Measurements from ENCODE around the gene MYRIP.

MYRIP gene

DNA sequence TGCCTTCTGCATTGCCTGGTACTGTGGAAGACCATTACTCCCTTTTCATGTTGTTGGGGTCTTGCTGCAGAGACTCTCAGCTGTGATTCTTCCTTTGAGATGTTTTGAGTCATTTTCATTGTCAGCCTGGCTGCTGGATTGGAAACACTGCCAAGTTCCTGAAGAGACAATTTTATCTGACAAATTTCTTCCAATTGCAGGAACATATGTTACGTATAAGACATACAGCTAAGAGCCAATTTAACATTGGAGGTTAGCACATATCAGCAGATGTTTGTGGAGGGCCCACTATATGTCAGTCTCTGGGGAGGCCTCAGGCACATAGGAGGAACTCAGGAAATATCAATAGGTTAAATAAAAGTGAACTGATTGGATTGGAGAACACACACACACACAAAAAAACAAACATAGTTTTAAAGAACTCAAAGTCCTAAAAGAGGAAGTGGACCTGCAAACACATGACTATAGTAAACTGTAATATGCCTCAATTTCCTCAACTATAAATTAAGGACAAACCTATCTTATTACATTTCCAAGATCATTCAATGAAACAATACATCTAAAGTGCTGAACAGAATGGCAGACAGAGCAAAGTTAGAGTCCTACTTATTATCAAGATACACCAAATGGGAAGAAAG lies 172.3 kb downstream of the MYRIP start:
- Histone ChIP-seq H3K36me3 (ENCODE audit: insufficient read depth, low read length) (no peaks in the 10 kb centered on the region), H3K9me3 (ENCODE audit: low read length) (no peaks in the 10 kb centered on the region), H3K9me2 (ENCODE audit: low read depth, low read length) (no peaks in the 10 kb centered on the region), H3K4me3 (ENCODE audit: low read depth, low read length, poor library complexity, severe bottlenecking) (no peak overlapping the region), H3K27ac (ENCODE audit: low read depth, low read length, poor library complexity, severe bottlenecking) (no peak overlapping the region), H4K20me1 (ENCODE audit: insufficient read depth, low read length) (no peaks in the 10 kb centered on the region), H3K27me3 (ENCODE audit: insufficient read depth, low read length) (no peaks in the 10 kb centered on the region), H3F3A (ENCODE audit: insufficient read depth, low read length) (no peaks in the 10 kb centered on the region), H3K4me1 (ENCODE audit: insufficient read depth, low read length, severe bottlenecking) (no peaks in the 10 kb centered on the region), H2AFZ (ENCODE audit: low read length) (no peak overlapping the region), H3K79me2 (ENCODE audit: insufficient read depth, low read length) (no peaks in the 10 kb centered on the region), H3K4me2 (ENCODE audit: low read length) (no peak overlapping the region), H3K9ac (ENCODE audit: low read length) (no peak overlapping the region)
- TF ChIP-seq, protein P1, sequence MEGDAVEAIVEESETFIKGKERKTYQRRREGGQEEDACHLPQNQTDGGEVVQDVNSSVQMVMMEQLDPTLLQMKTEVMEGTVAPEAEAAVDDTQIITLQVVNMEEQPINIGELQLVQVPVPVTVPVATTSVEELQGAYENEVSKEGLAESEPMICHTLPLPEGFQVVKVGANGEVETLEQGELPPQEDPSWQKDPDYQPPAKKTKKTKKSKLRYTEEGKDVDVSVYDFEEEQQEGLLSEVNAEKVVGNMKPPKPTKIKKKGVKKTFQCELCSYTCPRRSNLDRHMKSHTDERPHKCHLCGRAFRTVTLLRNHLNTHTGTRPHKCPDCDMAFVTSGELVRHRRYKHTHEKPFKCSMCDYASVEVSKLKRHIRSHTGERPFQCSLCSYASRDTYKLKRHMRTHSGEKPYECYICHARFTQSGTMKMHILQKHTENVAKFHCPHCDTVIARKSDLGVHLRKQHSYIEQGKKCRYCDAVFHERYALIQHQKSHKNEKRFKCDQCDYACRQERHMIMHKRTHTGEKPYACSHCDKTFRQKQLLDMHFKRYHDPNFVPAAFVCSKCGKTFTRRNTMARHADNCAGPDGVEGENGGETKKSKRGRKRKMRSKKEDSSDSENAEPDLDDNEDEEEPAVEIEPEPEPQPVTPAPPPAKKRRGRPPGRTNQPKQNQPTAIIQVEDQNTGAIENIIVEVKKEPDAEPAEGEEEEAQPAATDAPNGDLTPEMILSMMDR (IDR thresholded peaks at IDR 0.05; ENCODE audit: low read length): no peak

GRCh38 chr3:39982665-39983357 lies 173.4 kb downstream of the MYRIP start:
- Histone ChIP-seq H3K9ac (ENCODE audit: low read length) (no peak overlapping the region), H2AFZ (ENCODE audit: low read length) (no peak overlapping the region), H4K20me1 (ENCODE audit: insufficient read depth, low read length) (no peaks in the 10 kb centered on the region), H3K36me3 (ENCODE audit: insufficient read depth, low read length) (no peaks in the 10 kb centered on the region), H3K27ac (ENCODE audit: low read depth, low read length, poor library complexity, severe bottlenecking) (no peak overlapping the region), H3K4me1 (ENCODE audit: insufficient read depth, low read length, severe bottlenecking) (no peaks in the 10 kb centered on the region), H3K9me2 (ENCODE audit: low read depth, low read length) (no peaks in the 10 kb centered on the region), H3K4me3 (ENCODE audit: low read depth, low read length, poor library complexity, severe bottlenecking) (no peak overlapping the region), H3F3A (ENCODE audit: insufficient read depth, low read length) (no peaks in the 10 kb centered on the region), H3K9me3 (ENCODE audit: low read length) (no peaks in the 10 kb centered on the region), H3K27me3 (ENCODE audit: insufficient read depth, low read length) (no peaks in the 10 kb centered on the region), H3K79me2 (ENCODE audit: insufficient read depth, low read length) (no peaks in the 10 kb centered on the region), H3K4me2 (ENCODE audit: low read length) (no peak overlapping the region)
- TF ChIP-seq, protein P1 (IDR thresholded peaks at IDR 0.05; ENCODE audit: low read length): no peak
- TF ChIP-seq EZH2 (IDR thresholded peaks at IDR 0.05; ENCODE audit: borderline replicate concordance, low read length): no peak

DNA sequence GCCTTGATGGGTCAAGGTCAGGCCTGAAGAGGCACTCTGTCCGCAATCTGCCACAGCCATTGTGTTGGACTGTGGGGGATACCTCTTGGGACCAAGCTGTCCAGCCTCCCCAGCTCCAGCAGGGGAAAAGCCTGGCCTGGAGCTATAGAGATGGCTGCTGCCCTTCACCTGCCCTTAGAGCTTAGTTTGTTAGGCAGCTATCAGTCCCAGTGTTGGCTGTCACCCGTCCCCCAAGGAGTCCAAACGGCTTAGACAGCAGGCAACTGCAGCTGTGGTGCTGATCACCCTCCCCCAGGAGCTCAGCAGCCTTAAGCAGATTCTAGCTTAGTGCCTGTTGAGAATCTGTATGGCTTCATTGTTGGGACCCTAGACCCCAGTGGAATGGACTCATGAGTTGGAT lies 180.3 kb downstream of the MYRIP start:
- no peaks in the 10 kb centered on the region for H3K79me2 ChIP-seq (ENCODE audit: insufficient read depth, low read length)
- H3F3A ChIP-seq (ENCODE audit: insufficient read depth, low read length): no peaks in the 10 kb centered on the region
- no peak overlapping the region for H2AFZ ChIP-seq (ENCODE audit: low read length)
- no peak overlapping the region for H3K4me3 ChIP-seq (ENCODE audit: low read depth, low read length, poor library complexity, severe bottlenecking)
- no peaks in the 10 kb centered on the region for H3K27me3 ChIP-seq (ENCODE audit: insufficient read depth, low read length)
- H3K27ac ChIP-seq (ENCODE audit: low read depth, low read length, poor library complexity, severe bottlenecking): no peak overlapping the region
- TF ChIP-seq, protein P1 (IDR thresholded peaks at IDR 0.05; ENCODE audit: low read length): no peak
- TF ChIP-seq EZH2 (IDR thresholded peaks at IDR 0.05; ENCODE audit: borderline replicate concordance, low read length): no peak
- no peak overlapping the region for H3K4me2 ChIP-seq (ENCODE audit: low read length)
- H3K4me1 ChIP-seq (ENCODE audit: insufficient read depth, low read length, severe bottlenecking): no peaks in the 10 kb centered on the region
- H3K9ac ChIP-seq (ENCODE audit: low read length): no peak overlapping the region
- H3K9me3 ChIP-seq (ENCODE audit: low read length): no peaks in the 10 kb centered on the region
- H3K9me2 ChIP-seq (ENCODE audit: low read depth, low read length): no peaks in the 10 kb centered on the region
- no peaks in the 10 kb centered on the region for H4K20me1 ChIP-seq (ENCODE audit: insufficient read depth, low read length)
- no peaks in the 10 kb centered on the region for H3K36me3 ChIP-seq (ENCODE audit: insufficient read depth, low read length)

All from OCI-LY1 (cell line).